NCI-H510A (cell line): Measurements from ENCODE around the gene FCHSD2.
"Not testable (repeated sequence)": the region's sequence is repeated elsewhere in the genome, so short reads cannot be mapped to it uniquely, and the experiment has no call there.

ENCODE experiments used
- DNase-seq: peaks from one replicate; lab custom pipeline; 2025; lab: John Stamatoyannopoulos, UW

The FCHSD2 gene

GRCh38 chr11:73009972-73010371 lies 132.1 kb downstream of the FCHSD2 start:
- DNase-seq = no peak

GRCh38 chr11:73004088-73004487 lies 138.0 kb downstream of the FCHSD2 start:
- DNase-seq = no peak

- no peak for DNase-seq
These were observed 139.0 kb downstream of the FCHSD2 start for GRCh38 chr11:73003088-73003487.

GRCh38 chr11:73002214-73002613 lies 139.9 kb downstream of the FCHSD2 start:
- DNase-seq = no peak

GRCh38 chr11:73001615-73002014 lies 140.5 kb downstream of the FCHSD2 start:
- no peak for DNase-seq

- no peak for DNase-seq
These were observed 143.4 kb downstream of the FCHSD2 start for GRCh38 chr11:72998676-72999075.

GRCh38 chr11:72996959-72997358 lies 145.2 kb downstream of the FCHSD2 start:
- DNase-seq = no peak

GRCh38 chr11:72989727-72990126 lies 152.4 kb downstream of the FCHSD2 start:
- no peak for DNase-seq

- no peak for DNase-seq
These were observed 153.3 kb downstream of the FCHSD2 start for GRCh38 chr11:72988821-72989220.

GRCh38 chr11:72985645-72986044 lies 156.5 kb downstream of the FCHSD2 start:
- DNase-seq = no peak

- no peak for DNase-seq
These were observed 157.6 kb downstream of the FCHSD2 start for GRCh38 chr11:72984453-72985077.

GRCh38 chr11:72983560-72983959 lies 158.6 kb downstream of the FCHSD2 start:
- no peak for DNase-seq

- no peak for DNase-seq
These were observed 160.0 kb downstream of the FCHSD2 start for GRCh38 chr11:72981971-72982685.

- no peak for DNase-seq
These were observed 161.0 kb downstream of the FCHSD2 start for GRCh38 chr11:72981080-72981479.

- DNase-seq = not testable (repeated sequence)
These were observed 164.3 kb downstream of the FCHSD2 start for GRCh38 chr11:72977782-72978181.

GRCh38 chr11:72976522-72976892 lies 165.6 kb downstream of the FCHSD2 start:
- not testable (repeated sequence) for DNase-seq

- DNase-seq = no peak
These were observed 166.2 kb downstream of the FCHSD2 start for GRCh38 chr11:72975778-72976521.

GRCh38 chr11:72974487-72975205 lies 167.5 kb downstream of the FCHSD2 start:
- DNase-seq = no peak

- DNase-seq = no peak
These were observed 169.5 kb downstream of the FCHSD2 start for GRCh38 chr11:72972496-72973128.

- no peak for DNase-seq
These were observed 170.7 kb downstream of the FCHSD2 start for GRCh38 chr11:72971192-72971967.

- no peak for DNase-seq
These were observed 171.5 kb downstream of the FCHSD2 start for GRCh38 chr11:72970557-72971118.
